RCC 7860 (cell line): Measurements from ENCODE around the gene SRSF9.

Experiments
- DNase-seq: peaks from one replicate; pipeline ENCODE4 v3.0.0-alpha.2; 2015; ENCODE audit warnings: low spot score
- FAIRE-seq: peaks from 2 replicates; lab custom pipeline; 2012; peaks lifted over from hg19 to GRCh38; lab: Jason Lieb, UNC

The SRSF9 gene

DNA sequence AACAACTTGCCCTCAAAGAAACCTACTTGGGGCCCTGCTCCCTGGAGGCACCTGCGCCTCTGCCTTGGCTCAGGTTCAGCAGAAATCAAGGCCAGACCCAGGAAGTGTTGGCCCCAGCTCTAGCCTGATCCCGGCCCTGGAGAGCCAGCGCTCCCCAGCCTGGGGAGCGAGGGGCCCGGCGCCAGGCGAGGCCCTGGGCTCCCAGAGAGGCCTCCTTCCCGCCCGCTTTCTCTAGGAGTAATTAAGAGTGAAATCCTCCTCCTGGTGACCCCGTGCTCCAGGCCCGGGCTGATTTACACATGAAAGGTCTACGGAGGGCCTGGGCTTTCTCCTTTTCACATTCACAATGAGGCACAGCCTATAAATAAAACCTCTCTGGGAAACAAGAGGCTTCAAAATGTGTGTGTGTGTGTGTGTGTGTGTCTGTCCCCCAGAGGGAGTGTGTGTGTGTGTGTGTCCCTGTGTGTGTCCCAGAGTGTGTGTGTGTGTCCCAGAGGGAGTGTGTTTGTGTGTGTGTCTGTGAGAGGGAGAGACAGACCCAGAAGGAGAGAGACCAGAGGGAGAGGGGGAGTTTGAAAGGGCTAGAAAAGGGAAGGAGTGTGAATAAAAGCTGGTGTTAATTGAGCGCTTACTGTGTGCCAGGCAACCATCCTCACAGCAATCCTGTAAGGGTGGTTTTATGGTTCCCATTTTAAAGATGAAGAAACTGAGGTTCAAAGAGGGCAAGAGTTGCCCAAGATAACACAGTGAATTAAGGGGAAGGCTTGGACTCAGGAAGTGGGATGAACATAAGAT is 55.5 kb downstream of the SRSF9 start:
- FAIRE-seq (no peak), DNase-seq (no peak)

DNA sequence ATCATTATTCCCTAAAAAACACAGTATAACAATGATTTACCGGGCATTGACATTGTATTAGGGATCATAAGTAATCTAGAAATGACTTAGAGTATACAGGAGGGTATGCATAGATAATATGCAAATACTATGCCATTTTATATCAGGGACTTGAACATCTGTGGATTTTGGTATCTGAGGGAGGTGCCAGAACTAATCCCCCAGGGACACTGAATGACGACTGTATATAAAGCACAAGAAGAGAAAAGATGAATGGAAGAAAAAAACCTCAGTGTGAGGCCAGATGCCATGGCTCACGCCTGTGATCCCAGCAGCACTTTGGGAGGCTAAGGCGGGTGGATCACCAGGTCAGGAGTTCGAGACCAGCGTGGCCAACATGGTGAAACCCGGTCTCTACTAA is 57.1 kb downstream of the SRSF9 start:
- FAIRE-seq = no peak

More for the DNA sequence above, 57.1 kb downstream of the SRSF9 start:
- no peak for DNase-seq
